Natural killer cell (primary cell): ENCODE results near the gene SRGAP3. TPM values are rescaled to one million over a fixed set of nuclear protein-coding genes. Genes with fewer than 3 reads are reported as not detected.

ENCODE experiments used
- ATAC-seq, 3 donors: fragments of 150-1000 bp in 2 of 3; fragments of 200-7000 bp in 1 of 3; cut with Tn5 transposase; 1 replicate in 1 of 3; 2 replicates in 2 of 3; pipeline ENCODE4 v1.10.0; 2021; ENCODE audit warnings: mild to moderate bottlenecking in 2 of 3, moderate library complexity in 2 of 3
- DNase-seq, 2 donors: peaks; one replicate each; pipeline versions ENCODE4 v3.0.0 to v3.0.0-alpha.2; 2013 to 2021; ENCODE audit warnings: mixed read lengths in 1 of 2
- H3K27ac ChIP-seq: one replicate; pipeline ENCODE4 v1.5.1; 2013; ENCODE audit warnings: mild to moderate bottlenecking, low read length
- H3K27me3 ChIP-seq: one replicate; pipeline ENCODE4 v1.6.1; 2013; ENCODE audit warnings: low read length; ENCODE audit not compliant: control insufficient read depth, insufficient read depth
- H3K36me3 ChIP-seq: one replicate; pipeline ENCODE4 v1.6.1; 2013; ENCODE audit warnings: low read length; ENCODE audit not compliant: control insufficient read depth, insufficient read depth
- H3K4me1 ChIP-seq: one replicate; pipeline ENCODE4 v1.6.1; 2013; ENCODE audit warnings: low read length; ENCODE audit not compliant: control insufficient read depth, insufficient read depth
- H3K4me3 ChIP-seq: one replicate; pipeline ENCODE4 v1.5.1; 2013; ENCODE audit warnings: low read length
- H3K9me3 ChIP-seq: one replicate; pipeline ENCODE4 v1.6.1; 2013; ENCODE audit warnings: low read length; ENCODE audit not compliant: control insufficient read depth, insufficient read depth
- H3K27ac Mint-ChIP-seq, 2 donors: one replicate each; pipeline ENCODE4 v1.8.0; 2022; ENCODE audit warnings: mild to moderate bottlenecking in 2 of 2, mixed read lengths in 2 of 2, moderate library complexity in 1 of 2
- H3K27me3 Mint-ChIP-seq, 2 donors: one replicate each; pipeline ENCODE4 v1.8.0; 2022; ENCODE audit warnings: low read depth in 2 of 2, mixed read lengths in 2 of 2
- H3K36me3 Mint-ChIP-seq: one replicate; pipeline ENCODE4 v1.8.0; 2022; ENCODE audit warnings: mixed read lengths
- H3K4me1 Mint-ChIP-seq, 2 donors: one replicate each; pipeline ENCODE4 v1.8.0; 2022; ENCODE audit warnings: mixed read lengths in 2 of 2
- H3K4me3 Mint-ChIP-seq: one replicate; pipeline ENCODE4 v1.8.0; 2022; ENCODE audit warnings: mild to moderate bottlenecking, moderate library complexity, mixed read lengths
- H3K9me3 Mint-ChIP-seq, 2 donors: one replicate each; pipeline ENCODE4 v1.8.0; 2022; ENCODE audit warnings: mixed read lengths in 2 of 2
- CTCF ChIP-seq: fragments of 200-600 bp; IDR thresholded peaks from one replicate; pipeline ENCODE4 v1.8.0; 2022; ENCODE audit warnings: antibody characterized with exemption
- WGBS: methylation state at CpG from one replicate; pipeline ENCODE4 v1.1.7; 2013; ENCODE audit warnings: missing lambda C conversion rate; ENCODE audit not compliant: insufficient coverage; 5-methylcytosine and 5-hydroxymethylcytosine counted together
- intact Hi-C: fragments of 100-400 bp; cut with micrococcal nuclease; formaldehyde crosslinking; loops from one replicate; pipeline ENCODE4 v1.14.2; 2022
- total RNA-seq, 4 donors: library from RNA; stranded (reverse); fragments of 120-200 nt in 1 of 4; gene quantifications; one replicate each; pipeline versions ENCODE4 v1.2.3 to v1.2.4, GENCODE V29; 2013 to 2022

Gene SRGAP3
- total RNA-seq, 3 donors from 2014 or later (not counting 1 experiment from before 2014, with no cell fraction given), result 2.5 to 14.9 (median 3.0) TPM

GRCh38 chr3:9101286-9101685, 148.2 kb downstream of the SRGAP3 start:
- Mint-ChIP-seq H3K27ac (no peak overlapping the region), H3K36me3 (no peaks in the 10 kb centered on the region), H3K27me3 (no peaks in the 10 kb centered on the region), H3K4me3 (no peak overlapping the region), H3K4me1 (no peaks in the 10 kb centered on the region), H3K9me3 (no peaks in the 10 kb centered on the region)
- no peak for DNase-seq
- Histone ChIP-seq H3K27me3 (no peaks in the 10 kb centered on the region), H3K4me1 (no peaks in the 10 kb centered on the region), H3K27ac (no peak overlapping the region), H3K36me3 (no peaks in the 10 kb centered on the region), H3K9me3 (no peaks in the 10 kb centered on the region), H3K4me3 (no peak overlapping the region)
- intact Hi-C loops, result no loop called here
- WGBS, result 91% methylated on average over 12 of the region's 12 CpGs
- TF ChIP-seq CTCF, result no peak
- no peak for ATAC-seq

GRCh38 chr3:9100513-9100894, 148.9 kb downstream of the SRGAP3 start:
- ATAC-seq (no peak), DNase-seq (no peak)
- Histone ChIP-seq H3K9me3 (no peaks in the 10 kb centered on the region), H3K4me3 (no peak overlapping the region), H3K27me3 (no peaks in the 10 kb centered on the region), H3K4me1 (no peaks in the 10 kb centered on the region), H3K36me3 (no peaks in the 10 kb centered on the region), H3K27ac (no peak overlapping the region)
- H3K9me3 Mint-ChIP-seq, result no peaks in the 10 kb centered on the region
- no peaks in the 10 kb centered on the region for H3K27me3 Mint-ChIP-seq
- intact Hi-C loops, result no loop called here
- TF ChIP-seq CTCF, result no peak
- no peaks in the 10 kb centered on the region for H3K36me3 Mint-ChIP-seq
- WGBS, result 76% methylated on average over 5 of the region's 5 CpGs
- H3K4me1 Mint-ChIP-seq, result no peaks in the 10 kb centered on the region
- H3K4me3 Mint-ChIP-seq, result no peak overlapping the region
- H3K27ac Mint-ChIP-seq, result no peak overlapping the region

GRCh38 chr3:9099702-9100512, 149.5 kb downstream of the SRGAP3 start:
- no peaks in the 10 kb centered on the region for H3K36me3 ChIP-seq
- no peak for TF ChIP-seq CTCF
- no peak overlapping the region for H3K27ac ChIP-seq
- no peak overlapping the region for H3K4me3 Mint-ChIP-seq
- H3K27me3 Mint-ChIP-seq, result no peaks in the 10 kb centered on the region
- no peaks in the 10 kb centered on the region for H3K4me1 ChIP-seq
- H3K4me1 Mint-ChIP-seq, result no peaks in the 10 kb centered on the region
- no peak overlapping the region for H3K4me3 ChIP-seq
- WGBS, result 88% methylated on average over 12 of the region's 12 CpGs
- H3K27me3 ChIP-seq, result no peaks in the 10 kb centered on the region
- DNase-seq (no peak), ATAC-seq (no peak)
- intact Hi-C loops, result no loop called here
- no peak overlapping the region for H3K27ac Mint-ChIP-seq
- H3K9me3 ChIP-seq, result no peaks in the 10 kb centered on the region
- no peaks in the 10 kb centered on the region for H3K9me3 Mint-ChIP-seq
- no peaks in the 10 kb centered on the region for H3K36me3 Mint-ChIP-seq
